Gastrocnemius medialis (tissue), 4 donors: ENCODE data around the gene JAG2. TPM values are rescaled to one million over a fixed set of nuclear protein-coding genes. Genes with fewer than 3 reads are reported as not detected.
A peak's percentile ranks its signal among the peaks of the same experiment; 100 is the strongest.

ENCODE experiments used
- ATAC-seq, 2 donors: fragments of 150-250 bp; one replicate each; pipeline ENCODE4 v1.9.1; 2016
- DNase-seq, 2 donors: peaks; one replicate each; pipeline ENCODE4 v3.0.0-alpha.2; 2019
- H3K27ac ChIP-seq, 4 donors: fragments of 200-600 bp; sonication (generic); 1 replicate in 1 of 4; 2 replicates in 3 of 4; pipeline ENCODE4 v1.5.1; 2016 to 2018; ENCODE audit warnings: mild to moderate bottlenecking in 2 of 4, moderate library complexity in 1 of 4
- H3K27me3 ChIP-seq, 3 donors: fragments of 200-600 bp; sonication (generic) in 2 of 3; 1 replicate in 1 of 3; 2 replicates in 2 of 3; pipeline versions ENCODE4 v1.5.1 to v1.6.0; 2016 to 2019; ENCODE audit warnings: mild to moderate bottlenecking in 1 of 3, moderate library complexity in 1 of 3
- H3K36me3 ChIP-seq, 2 donors: fragments of 200-600 bp; sonication (generic) in 1 of 2; one replicate each; pipeline ENCODE4 v1.5.1; 2017 to 2018
- H3K4me1 ChIP-seq, 2 donors: fragments of 200-600 bp; sonication (generic) in 1 of 2; one replicate each; pipeline ENCODE4 v1.5.1; 2016 to 2017; ENCODE audit warnings: mild to moderate bottlenecking in 2 of 2
- H3K4me3 ChIP-seq, 4 donors: fragments of 200-600 bp; sonication (generic) in 3 of 4; 1 replicate in 1 of 4; 2 replicates in 3 of 4; pipeline ENCODE4 v1.5.1; 2016 to 2019; ENCODE audit warnings: mild to moderate bottlenecking in 2 of 4
- H3K9me3 ChIP-seq, 3 donors: fragments of 200-600 bp; sonication (generic) in 2 of 3; 1 replicate in 1 of 3; 2 replicates in 2 of 3; pipeline ENCODE4 v1.5.1; 2016 to 2019
- POLR2A ChIP-seq, 2 donors: fragments of 450-650 bp; IDR thresholded peaks; one replicate each; pipeline ENCODE4 v1.6.1; 2017; ENCODE audit warnings: antibody characterized with exemption in 2 of 2, mild to moderate bottlenecking in 2 of 2, moderate library complexity in 2 of 2
- in situ Hi-C, 4 donors: fragments of 200-750 bp; cut with MboI; loops; one replicate each; pipeline versions ENCODE4 v1.15.0 to v1.8.0; 2017; ENCODE audit warnings: low sequenced_read_pairs in 4 of 4
- intact Hi-C: fragments of 100-400 bp; cut with DNase I; formaldehyde crosslinking; loops from one replicate; pipeline ENCODE4 v1.15.1; 2023; ENCODE audit warnings: low total_unique reads
- total RNA-seq, 4 donors: library from RNA; depleted of rRNA; stranded (reverse); fragments of >200 nt; gene quantifications; one replicate each; pipeline versions ENCODE4 v1.1.0 to v1.2.3, GENCODE V29; 2016
- TF ChIP-seq, protein P1 (sequence below), 5 experiments: fragments of 450-650 bp in 3 of 5; fragments of 200-600 bp in 2 of 5; sonication (generic) in 2 of 5; IDR thresholded peaks in 4 of 5; conservative IDR thresholded peaks in 1 of 5; 1 replicate in 4 of 5; 2 replicates in 1 of 5; pipeline ENCODE4 v1.5.1; 2016 to 2019; ENCODE audit warnings: antibody characterized with exemption in 5 of 5, mild to moderate bottlenecking in 3 of 5, moderate library complexity in 3 of 5

Gene JAG2
- total RNA-seq, 4 donors from 2014 or later: 8.0 to 17.9 (median 15.7) TPM

DNA sequence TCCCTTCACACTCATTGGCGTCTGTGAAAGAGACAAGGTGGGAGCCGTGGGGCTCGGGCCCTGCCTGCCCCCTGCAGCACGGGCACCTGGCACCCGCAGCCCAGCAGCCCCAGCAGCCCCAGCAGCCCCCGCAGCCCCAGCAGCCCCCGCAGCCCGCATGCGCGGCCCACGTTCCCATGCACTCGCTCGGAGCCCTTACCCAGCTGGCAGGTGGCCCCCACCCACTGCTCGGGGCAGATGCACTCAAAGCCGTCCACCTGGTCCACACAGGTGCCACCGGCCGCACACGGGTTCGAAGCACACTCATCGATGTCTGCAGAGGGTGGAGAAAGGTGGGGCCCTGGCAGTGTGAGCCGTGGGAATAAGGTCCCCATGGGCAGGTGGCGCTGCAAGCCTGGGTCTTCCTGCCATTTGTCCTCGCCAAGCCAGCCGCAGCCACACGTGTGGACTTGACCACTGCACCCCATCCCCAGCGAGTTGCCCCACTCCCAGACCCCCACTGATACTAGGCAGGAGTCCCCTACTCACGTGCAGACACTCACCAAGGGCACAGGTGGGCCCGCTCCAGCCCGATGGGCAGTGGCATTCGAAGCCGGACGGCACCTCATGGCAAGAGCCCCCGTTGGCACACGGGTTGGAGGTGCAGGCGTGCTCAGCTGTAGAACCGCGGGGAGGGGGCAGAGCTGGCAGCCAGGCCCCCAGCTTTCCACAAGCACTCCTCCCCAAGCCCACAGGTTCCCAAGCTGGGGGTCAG lies 17.3 kb downstream of the JAG2 start:
- H3K27ac ChIP-seq: peak overlapping the region; percentile 91 to 98 (median 94)
- no peaks in the 10 kb centered on the region for H3K9me3 ChIP-seq
- no peaks in the 10 kb centered on the region for H3K27me3 ChIP-seq
- TF ChIP-seq, protein P1, sequence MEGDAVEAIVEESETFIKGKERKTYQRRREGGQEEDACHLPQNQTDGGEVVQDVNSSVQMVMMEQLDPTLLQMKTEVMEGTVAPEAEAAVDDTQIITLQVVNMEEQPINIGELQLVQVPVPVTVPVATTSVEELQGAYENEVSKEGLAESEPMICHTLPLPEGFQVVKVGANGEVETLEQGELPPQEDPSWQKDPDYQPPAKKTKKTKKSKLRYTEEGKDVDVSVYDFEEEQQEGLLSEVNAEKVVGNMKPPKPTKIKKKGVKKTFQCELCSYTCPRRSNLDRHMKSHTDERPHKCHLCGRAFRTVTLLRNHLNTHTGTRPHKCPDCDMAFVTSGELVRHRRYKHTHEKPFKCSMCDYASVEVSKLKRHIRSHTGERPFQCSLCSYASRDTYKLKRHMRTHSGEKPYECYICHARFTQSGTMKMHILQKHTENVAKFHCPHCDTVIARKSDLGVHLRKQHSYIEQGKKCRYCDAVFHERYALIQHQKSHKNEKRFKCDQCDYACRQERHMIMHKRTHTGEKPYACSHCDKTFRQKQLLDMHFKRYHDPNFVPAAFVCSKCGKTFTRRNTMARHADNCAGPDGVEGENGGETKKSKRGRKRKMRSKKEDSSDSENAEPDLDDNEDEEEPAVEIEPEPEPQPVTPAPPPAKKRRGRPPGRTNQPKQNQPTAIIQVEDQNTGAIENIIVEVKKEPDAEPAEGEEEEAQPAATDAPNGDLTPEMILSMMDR (IDR thresholded peaks at IDR 0.05 in 4 of 5, conservative IDR thresholded peaks at IDR 0.05 in 1 of 5): no peak
- no peak for TF ChIP-seq POLR2A (IDR thresholded peaks at IDR 0.05)
- peaks cover 22 to 33% of the 10 kb centered on the region in 2 donors for H3K4me1 ChIP-seq
- H3K36me3 ChIP-seq: peaks cover 0 to 33% of the 10 kb centered on the region in 2 donors
- in situ Hi-C loops (no loop called here), intact Hi-C loops (loop anchor here (5.0 kb wide), 1 partner anchor 59 kb away; no protein-coding TSS in a partner anchor)
- no peak for ATAC-seq
- peak in 1 of 2 donors; percentile 10 for DNase-seq
- H3K4me3 ChIP-seq: no peak overlapping the region

DNA sequence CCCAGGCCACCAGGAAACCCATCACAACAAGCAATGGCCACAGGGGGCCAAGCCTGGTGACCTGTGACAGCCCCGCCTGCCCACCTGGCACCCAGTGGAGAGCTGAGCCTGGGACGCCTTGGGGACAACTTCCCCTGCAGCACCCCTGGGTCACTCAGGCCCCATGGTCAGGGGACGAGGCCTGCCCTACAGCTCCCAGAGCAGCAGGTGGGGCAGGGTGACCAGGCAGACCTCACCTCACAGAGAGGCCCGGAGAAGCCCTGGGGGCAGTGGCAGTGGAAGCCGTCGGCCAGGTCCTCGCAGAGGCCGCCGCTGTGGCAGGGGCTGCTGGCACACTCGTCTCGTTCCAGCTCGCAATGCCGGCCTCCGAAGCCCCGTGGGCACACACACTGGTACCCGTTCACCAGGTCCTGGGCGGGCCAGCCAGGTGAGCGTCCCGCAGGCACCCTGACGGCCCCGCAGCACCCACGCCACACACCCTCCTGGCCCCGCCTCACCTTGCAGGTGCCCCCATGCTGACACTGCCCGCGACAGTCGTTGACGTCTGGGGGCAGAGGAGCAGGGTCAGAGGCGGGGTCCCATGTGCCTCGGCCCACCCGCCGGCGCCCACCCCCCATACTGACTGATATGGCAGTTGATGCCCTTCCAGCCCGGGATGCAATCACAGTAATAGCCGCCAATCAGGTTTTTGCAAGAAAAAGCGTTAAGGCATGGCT lies 18.1 kb downstream of the JAG2 start:
- H3K27me3 ChIP-seq: no peaks in the 10 kb centered on the region
- no peak overlapping the region for H3K4me3 ChIP-seq
- in situ Hi-C loops: no loop called here
- H3K9me3 ChIP-seq: no peaks in the 10 kb centered on the region
- DNase-seq (peak in 1 of 2 donors; percentile 9), ATAC-seq (no peak)
- intact Hi-C loops: loop anchor here (5.0 kb wide), 1 partner anchor 58 kb away; no protein-coding TSS in a partner anchor
- H3K4me1 ChIP-seq: peaks cover 22 to 33% of the 10 kb centered on the region in 2 donors
- no peak for TF ChIP-seq POLR2A (IDR thresholded peaks at IDR 0.05)
- TF ChIP-seq, protein P1 (IDR thresholded peaks at IDR 0.05 in 4 of 5, conservative IDR thresholded peaks at IDR 0.05 in 1 of 5): no peak
- peaks cover 0 to 40% of the 10 kb centered on the region in 2 donors for H3K36me3 ChIP-seq
- no peak overlapping the region for H3K27ac ChIP-seq

DNA sequence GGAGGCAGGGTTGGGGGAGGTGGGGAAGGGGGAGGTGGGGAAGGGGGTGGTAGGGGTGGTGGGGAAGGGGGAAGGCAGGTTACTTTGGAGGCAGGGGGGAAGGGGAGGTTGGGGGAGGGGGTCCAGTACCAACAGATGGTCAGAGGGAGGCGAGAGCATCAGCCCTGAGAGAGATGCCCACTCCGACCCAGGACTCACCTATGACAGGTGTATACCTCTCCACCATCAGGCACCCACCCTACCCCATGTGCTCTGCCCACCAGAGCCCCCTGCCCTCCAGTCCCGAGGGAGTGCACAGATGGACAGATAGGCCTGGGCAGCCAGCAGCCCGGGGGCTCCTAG lies 18.6 kb downstream of the JAG2 start:
- intact Hi-C loops: loop anchor here (5.0 kb wide), 1 partner anchor 58 kb away; no protein-coding TSS in a partner anchor
- Histone ChIP-seq H3K27me3 (no peaks in the 10 kb centered on the region), H3K4me3 (no peak overlapping the region), H3K9me3 (no peaks in the 10 kb centered on the region), H3K4me1 (peaks cover 22 to 33% of the 10 kb centered on the region in 2 donors), H3K27ac (no peak overlapping the region), H3K36me3 (peaks cover 0 to 45% of the 10 kb centered on the region in 2 donors)
- in situ Hi-C loops: no loop called here
- no peak for TF ChIP-seq POLR2A (IDR thresholded peaks at IDR 0.05)
- TF ChIP-seq, protein P1 (IDR thresholded peaks at IDR 0.05 in 4 of 5, conservative IDR thresholded peaks at IDR 0.05 in 1 of 5): no peak
- peak in 1 of 2 donors; percentile 10 for DNase-seq
- no peak for ATAC-seq

DNA sequence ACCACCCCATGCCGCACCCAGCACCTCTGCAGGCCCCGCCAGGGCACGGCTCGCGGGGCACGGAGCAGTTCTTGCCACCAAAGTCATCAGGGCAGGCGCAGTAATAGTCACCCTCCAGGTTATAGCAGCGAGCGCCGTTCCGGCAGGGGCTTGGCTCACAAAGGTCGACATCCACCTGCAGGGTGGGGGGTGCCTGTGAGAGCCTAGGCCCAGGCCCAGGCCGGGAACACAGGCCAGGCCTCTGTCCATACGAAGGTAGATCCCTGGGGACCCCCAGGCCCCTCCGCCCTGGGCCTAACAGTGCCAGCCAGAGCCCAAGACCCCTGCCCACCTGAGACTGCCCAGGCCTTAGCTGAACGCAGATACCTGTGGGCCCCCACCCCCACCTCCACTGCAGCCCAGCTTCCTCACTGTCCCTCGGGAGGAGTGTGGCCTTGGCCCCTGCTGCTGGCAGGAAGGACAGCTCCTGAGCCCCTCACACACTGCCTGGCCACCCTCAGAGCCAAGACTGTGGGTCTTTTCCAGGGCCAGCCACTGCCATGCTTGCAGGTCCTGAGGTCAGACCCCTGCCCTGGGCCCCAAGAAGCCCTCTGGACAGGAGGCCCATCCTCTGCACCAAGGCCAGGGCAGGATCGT lies 19.3 kb downstream of the JAG2 start:
- intact Hi-C loops (no loop called here), in situ Hi-C loops (no loop called here)
- H3K9me3 ChIP-seq: no peaks in the 10 kb centered on the region
- no peak for TF ChIP-seq POLR2A (IDR thresholded peaks at IDR 0.05)
- TF ChIP-seq, protein P1 (IDR thresholded peaks at IDR 0.05 in 4 of 5, conservative IDR thresholded peaks at IDR 0.05 in 1 of 5): no peak
- DNase-seq (no peak), ATAC-seq (no peak)
- H3K36me3 ChIP-seq: peaks cover 0 to 51% of the 10 kb centered on the region in 2 donors
- H3K27ac ChIP-seq: no peak overlapping the region
- peaks cover 22 to 29% of the 10 kb centered on the region in 2 donors for H3K4me1 ChIP-seq
- H3K4me3 ChIP-seq: no peak overlapping the region
- H3K27me3 ChIP-seq: no peaks in the 10 kb centered on the region
